ENCODE data around the gene BICC1. TPM values are rescaled to one million over a fixed set of nuclear protein-coding genes. Genes with fewer than 3 reads are reported as not detected.

The BICC1 gene
- total RNA-seq, 1 experiment from 2014 or later, result not detected

DNA sequence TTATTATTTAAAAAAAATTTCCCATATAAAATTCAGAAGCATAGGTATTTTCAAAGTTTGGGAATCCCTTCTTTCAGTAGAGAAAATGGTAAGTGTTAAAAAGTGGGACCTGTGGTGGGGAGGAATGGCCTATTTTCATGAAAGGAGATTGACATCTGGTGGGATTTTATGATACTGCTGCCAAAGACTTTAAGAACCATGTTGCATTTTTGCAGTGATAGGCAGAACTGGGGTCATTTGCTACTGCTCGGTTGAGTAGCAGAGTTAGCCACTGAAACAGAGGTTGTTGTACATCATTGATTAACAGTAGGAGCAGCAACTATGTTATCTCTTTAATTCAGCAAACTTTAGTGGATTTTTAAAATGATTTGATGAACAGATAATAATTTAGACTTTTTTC is 4.4 kb downstream of the BICC1 start:
- DNase-seq (ENCODE audit: low read depth, low spot score), result no peak
- no peaks in the 10 kb centered on the region for H3K79me2 ChIP-seq (ENCODE audit: insufficient read depth, low read length)
- no peak overlapping the region for H3K27ac ChIP-seq (ENCODE audit: low read depth, low read length)
- H2AFZ ChIP-seq (ENCODE audit: low read depth, low read length, poor library complexity, severe bottlenecking), result no peak overlapping the region
- no peak overlapping the region for H3K9ac ChIP-seq (ENCODE audit: low read length)
- no peaks in the 10 kb centered on the region for H3K9me3 ChIP-seq (ENCODE audit: control insufficient read depth in 1 of 2, insufficient read depth in 1 of 2, low read depth in 1 of 2, low read length in 2 of 2)
- POLR2A ChIA-PET, result no interaction called here
- H3K9me2 ChIP-seq (ENCODE audit: insufficient read depth), result no peaks in the 10 kb centered on the region
- intact Hi-C loops (cut with micrococcal nuclease), result no loop called here
- H3K4me3 ChIP-seq (replicated peaks in 1 of 2; ENCODE audit: low read depth in 1 of 2, low read length in 2 of 2), result no peak overlapping the region
- no peaks in the 10 kb centered on the region for H3K4me1 ChIP-seq (ENCODE audit: control insufficient read depth in 1 of 2, insufficient read depth in 2 of 2, low read length in 2 of 2)
- H4K20me1 ChIP-seq (ENCODE audit: insufficient read depth), result no peaks in the 10 kb centered on the region
- no peak for ATAC-seq
- CTCF ChIA-PET, result interaction anchor here (1.2 to 1.3 kb wide), 2 partner anchors 14 to 102 kb away, joined by 7 to 8 read pairs; no protein-coding TSS in a partner anchor
- H3K27me3 ChIP-seq (ENCODE audit: insufficient read depth, low read length), result peaks cover 15% of the 10 kb centered on the region
- RAD21 ChIA-PET (ENCODE audit: low non-redundant PET in 1 of 2, low total read pairs in 2 of 2, uncharacterized antibody in 2 of 2, unreplicated experiment in 2 of 2), result no interaction called here
- BruUV-seq (replicated peaks), result no TSS peak
- TF ChIP-seq SP1 (IDR thresholded peaks at IDR 0.05; ENCODE audit: low read depth) (no peak), FOSL1 (IDR thresholded peaks at IDR 0.05; ENCODE audit: low read depth) (no peak)
- H3K36me3 ChIP-seq (ENCODE audit: control insufficient read depth in 1 of 2, insufficient read depth in 2 of 2, low read length in 2 of 2), result no peaks in the 10 kb centered on the region
- H3K4me2 ChIP-seq (ENCODE audit: low read length), result no peak overlapping the region

DNA sequence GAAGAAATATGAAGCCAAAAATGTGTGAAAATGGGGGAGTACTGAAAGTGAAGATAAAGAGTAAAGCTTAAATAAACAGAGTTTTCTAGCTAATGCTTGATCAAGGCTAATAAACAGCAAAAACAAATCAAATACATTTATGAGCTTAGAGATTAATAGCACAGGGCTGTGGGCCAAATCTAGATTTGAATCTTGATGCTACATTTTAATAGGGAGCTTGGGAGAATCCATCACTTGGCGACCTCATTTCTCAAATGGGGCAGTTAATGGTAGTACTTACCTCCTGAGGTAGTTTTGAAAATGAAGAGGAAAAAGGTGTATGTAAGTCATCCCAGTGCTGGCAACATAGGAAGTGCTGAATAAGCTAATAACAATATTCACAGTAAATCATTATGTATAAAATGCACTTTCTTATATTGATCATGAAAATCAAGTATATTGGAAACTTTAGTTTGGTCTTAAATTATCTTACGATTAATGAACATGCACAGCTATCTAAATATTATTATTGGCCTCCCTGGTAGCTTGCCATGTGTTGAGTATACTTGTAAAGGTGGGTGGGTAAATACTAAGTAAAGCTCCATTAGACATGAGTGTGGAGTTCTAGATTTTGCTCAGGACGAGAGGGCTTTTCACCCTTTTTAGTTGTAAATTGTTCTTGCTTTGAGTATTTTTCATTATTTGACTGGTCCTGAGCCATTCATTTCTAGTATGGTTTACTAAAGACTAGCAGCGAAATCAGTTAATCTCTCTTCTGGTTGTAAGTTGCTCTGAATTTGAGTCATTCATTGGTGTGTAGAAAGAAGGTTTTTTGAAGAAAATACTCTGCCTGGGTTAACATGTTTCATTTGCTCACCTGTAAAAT is 5.1 kb downstream of the BICC1 start:
- ATAC-seq, result no peak
- Histone ChIP-seq H3K79me2 (ENCODE audit: insufficient read depth, low read length) (no peaks in the 10 kb centered on the region), H3K9ac (ENCODE audit: low read length) (no peak overlapping the region), H3K27me3 (ENCODE audit: insufficient read depth, low read length) (peaks cover 15% of the 10 kb centered on the region), H3K36me3 (ENCODE audit: control insufficient read depth in 1 of 2, insufficient read depth in 2 of 2, low read length in 2 of 2) (no peaks in the 10 kb centered on the region), H3K27ac (ENCODE audit: low read depth, low read length) (no peak overlapping the region), H4K20me1 (ENCODE audit: insufficient read depth) (no peaks in the 10 kb centered on the region), H2AFZ (ENCODE audit: low read depth, low read length, poor library complexity, severe bottlenecking) (no peak overlapping the region), H3K9me3 (ENCODE audit: control insufficient read depth in 1 of 2, insufficient read depth in 1 of 2, low read depth in 1 of 2, low read length in 2 of 2) (no peaks in the 10 kb centered on the region), H3K4me2 (ENCODE audit: low read length) (no peak overlapping the region), H3K4me3 (replicated peaks in 1 of 2; ENCODE audit: low read depth in 1 of 2, low read length in 2 of 2) (no peak overlapping the region), H3K4me1 (ENCODE audit: control insufficient read depth in 1 of 2, insufficient read depth in 2 of 2, low read length in 2 of 2) (no peaks in the 10 kb centered on the region), H3K9me2 (ENCODE audit: insufficient read depth) (no peaks in the 10 kb centered on the region)
- ChIA-PET POLR2A (no interaction called here), CTCF (interaction anchor here (1.2 to 1.3 kb wide), 2 partner anchors 13 to 103 kb away, joined by 7 to 8 read pairs; no protein-coding TSS in a partner anchor), RAD21 (ENCODE audit: low non-redundant PET in 1 of 2, low total read pairs in 2 of 2, uncharacterized antibody in 2 of 2, unreplicated experiment in 2 of 2) (no interaction called here)
- intact Hi-C loops (cut with micrococcal nuclease), result no loop called here
- DNase-seq (ENCODE audit: low read depth, low spot score), result no peak
- no TSS peak for BruUV-seq (replicated peaks)
- TF ChIP-seq, protein P1, sequence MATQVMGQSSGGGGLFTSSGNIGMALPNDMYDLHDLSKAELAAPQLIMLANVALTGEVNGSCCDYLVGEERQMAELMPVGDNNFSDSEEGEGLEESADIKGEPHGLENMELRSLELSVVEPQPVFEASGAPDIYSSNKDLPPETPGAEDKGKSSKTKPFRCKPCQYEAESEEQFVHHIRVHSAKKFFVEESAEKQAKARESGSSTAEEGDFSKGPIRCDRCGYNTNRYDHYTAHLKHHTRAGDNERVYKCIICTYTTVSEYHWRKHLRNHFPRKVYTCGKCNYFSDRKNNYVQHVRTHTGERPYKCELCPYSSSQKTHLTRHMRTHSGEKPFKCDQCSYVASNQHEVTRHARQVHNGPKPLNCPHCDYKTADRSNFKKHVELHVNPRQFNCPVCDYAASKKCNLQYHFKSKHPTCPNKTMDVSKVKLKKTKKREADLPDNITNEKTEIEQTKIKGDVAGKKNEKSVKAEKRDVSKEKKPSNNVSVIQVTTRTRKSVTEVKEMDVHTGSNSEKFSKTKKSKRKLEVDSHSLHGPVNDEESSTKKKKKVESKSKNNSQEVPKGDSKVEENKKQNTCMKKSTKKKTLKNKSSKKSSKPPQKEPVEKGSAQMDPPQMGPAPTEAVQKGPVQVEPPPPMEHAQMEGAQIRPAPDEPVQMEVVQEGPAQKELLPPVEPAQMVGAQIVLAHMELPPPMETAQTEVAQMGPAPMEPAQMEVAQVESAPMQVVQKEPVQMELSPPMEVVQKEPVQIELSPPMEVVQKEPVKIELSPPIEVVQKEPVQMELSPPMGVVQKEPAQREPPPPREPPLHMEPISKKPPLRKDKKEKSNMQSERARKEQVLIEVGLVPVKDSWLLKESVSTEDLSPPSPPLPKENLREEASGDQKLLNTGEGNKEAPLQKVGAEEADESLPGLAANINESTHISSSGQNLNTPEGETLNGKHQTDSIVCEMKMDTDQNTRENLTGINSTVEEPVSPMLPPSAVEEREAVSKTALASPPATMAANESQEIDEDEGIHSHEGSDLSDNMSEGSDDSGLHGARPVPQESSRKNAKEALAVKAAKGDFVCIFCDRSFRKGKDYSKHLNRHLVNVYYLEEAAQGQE (IDR thresholded peaks at IDR 0.05; ENCODE audit: low read depth), result no peak
- TF ChIP-seq RAD21 (IDR thresholded peaks at IDR 0.05; ENCODE audit: low read depth) (no peak), SP1 (IDR thresholded peaks at IDR 0.05; ENCODE audit: low read depth) (no peak), ELF1 (IDR thresholded peaks at IDR 0.05; ENCODE audit: borderline replicate concordance, low read depth) (no peak), JUND (IDR thresholded peaks at IDR 0.05) (no peak), EZH2 (IDR thresholded peaks at IDR 0.05) (no peak), SIN3A (IDR thresholded peaks at IDR 0.05; ENCODE audit: low read depth) (no peak), YY1 (IDR thresholded peaks at IDR 0.05; ENCODE audit: extremely low read depth, insufficient replicate concordance, low read depth, low read length) (no peak)
- TF ChIP-seq, protein P2, sequence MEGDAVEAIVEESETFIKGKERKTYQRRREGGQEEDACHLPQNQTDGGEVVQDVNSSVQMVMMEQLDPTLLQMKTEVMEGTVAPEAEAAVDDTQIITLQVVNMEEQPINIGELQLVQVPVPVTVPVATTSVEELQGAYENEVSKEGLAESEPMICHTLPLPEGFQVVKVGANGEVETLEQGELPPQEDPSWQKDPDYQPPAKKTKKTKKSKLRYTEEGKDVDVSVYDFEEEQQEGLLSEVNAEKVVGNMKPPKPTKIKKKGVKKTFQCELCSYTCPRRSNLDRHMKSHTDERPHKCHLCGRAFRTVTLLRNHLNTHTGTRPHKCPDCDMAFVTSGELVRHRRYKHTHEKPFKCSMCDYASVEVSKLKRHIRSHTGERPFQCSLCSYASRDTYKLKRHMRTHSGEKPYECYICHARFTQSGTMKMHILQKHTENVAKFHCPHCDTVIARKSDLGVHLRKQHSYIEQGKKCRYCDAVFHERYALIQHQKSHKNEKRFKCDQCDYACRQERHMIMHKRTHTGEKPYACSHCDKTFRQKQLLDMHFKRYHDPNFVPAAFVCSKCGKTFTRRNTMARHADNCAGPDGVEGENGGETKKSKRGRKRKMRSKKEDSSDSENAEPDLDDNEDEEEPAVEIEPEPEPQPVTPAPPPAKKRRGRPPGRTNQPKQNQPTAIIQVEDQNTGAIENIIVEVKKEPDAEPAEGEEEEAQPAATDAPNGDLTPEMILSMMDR (IDR thresholded peaks at IDR 0.05 in 2 of 3, conservative IDR thresholded peaks at IDR 0.05 in 1 of 3; ENCODE audit: borderline replicate concordance in 1 of 3, insufficient read depth in 1 of 3, low read depth in 2 of 3, low read length in 2 of 3), result no peak
- TF ChIP-seq, protein P3, sequence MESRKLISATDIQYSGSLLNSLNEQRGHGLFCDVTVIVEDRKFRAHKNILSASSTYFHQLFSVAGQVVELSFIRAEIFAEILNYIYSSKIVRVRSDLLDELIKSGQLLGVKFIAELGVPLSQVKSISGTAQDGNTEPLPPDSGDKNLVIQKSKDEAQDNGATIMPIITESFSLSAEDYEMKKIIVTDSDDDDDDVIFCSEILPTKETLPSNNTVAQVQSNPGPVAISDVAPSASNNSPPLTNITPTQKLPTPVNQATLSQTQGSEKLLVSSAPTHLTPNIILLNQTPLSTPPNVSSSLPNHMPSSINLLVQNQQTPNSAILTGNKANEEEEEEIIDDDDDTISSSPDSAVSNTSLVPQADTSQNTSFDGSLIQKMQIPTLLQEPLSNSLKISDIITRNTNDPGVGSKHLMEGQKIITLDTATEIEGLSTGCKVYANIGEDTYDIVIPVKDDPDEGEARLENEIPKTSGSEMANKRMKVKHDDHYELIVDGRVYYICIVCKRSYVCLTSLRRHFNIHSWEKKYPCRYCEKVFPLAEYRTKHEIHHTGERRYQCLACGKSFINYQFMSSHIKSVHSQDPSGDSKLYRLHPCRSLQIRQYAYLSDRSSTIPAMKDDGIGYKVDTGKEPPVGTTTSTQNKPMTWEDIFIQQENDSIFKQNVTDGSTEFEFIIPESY (IDR thresholded peaks at IDR 0.05; ENCODE audit: extremely low read depth, insufficient replicate concordance, low read length), result no peak
